ENCODE measurements around the gene H6PD.

The H6PD gene

GRCh38 chr1:9204156-9204720 lies 30.3 kb upstream of the H6PD start:
- no peak for DNase-seq (ENCODE audit: low read depth in 1 of 2, low spot score in 1 of 2)

GRCh38 chr1:9207086-9207485 lies 27.5 kb upstream of the H6PD start:
- no peak for DNase-seq (ENCODE audit: low read depth in 1 of 2, low spot score in 1 of 2)

- DNase-seq (ENCODE audit: low read depth in 1 of 2, low spot score in 1 of 2), result no peak
These were observed 26.9 kb upstream of the H6PD start for GRCh38 chr1:9207715-9208114.

GRCh38 chr1:9211291-9211811 lies 23.2 kb upstream of the H6PD start:
- DNase-seq (ENCODE audit: low read depth in 1 of 2, low spot score in 1 of 2), result no peak

- DNase-seq (ENCODE audit: low read depth in 1 of 2, low spot score in 1 of 2), result no peak
These were observed 21.8 kb upstream of the H6PD start for GRCh38 chr1:9212735-9213134.

- DNase-seq (ENCODE audit: low read depth in 1 of 2, low spot score in 1 of 2), result no peak
These were observed 20.6 kb upstream of the H6PD start for GRCh38 chr1:9213956-9214355.

- DNase-seq (ENCODE audit: low read depth in 1 of 2, low spot score in 1 of 2), result no peak
These were observed 15.7 kb upstream of the H6PD start for GRCh38 chr1:9218917-9219316.

- no peak for DNase-seq (ENCODE audit: low read depth in 1 of 2, low spot score in 1 of 2)
These were observed 11.5 kb upstream of the H6PD start for GRCh38 chr1:9222846-9223625.

GRCh38 chr1:9224664-9225410 lies 9.7 kb upstream of the H6PD start:
- DNase-seq (ENCODE audit: low read depth in 1 of 2, low spot score in 1 of 2), result no peak

- no peak for DNase-seq (ENCODE audit: low read depth in 1 of 2, low spot score in 1 of 2)
These were observed 9.2 kb upstream of the H6PD start for GRCh38 chr1:9225411-9225785.

- no peak for DNase-seq (ENCODE audit: low read depth in 1 of 2, low spot score in 1 of 2)
These were observed 6.0 kb upstream of the H6PD start for GRCh38 chr1:9228609-9229008.

- DNase-seq (ENCODE audit: low read depth in 1 of 2, low spot score in 1 of 2), result no peak
These were observed 5.0 kb upstream of the H6PD start for GRCh38 chr1:9229549-9229948.

GRCh38 chr1:9230869-9231533 lies 3.6 kb upstream of the H6PD start:
- no peak for DNase-seq (ENCODE audit: low read depth in 1 of 2, low spot score in 1 of 2)

GRCh38 chr1:9231648-9232332 lies 2.8 kb upstream of the H6PD start:
- no peak for DNase-seq (ENCODE audit: low read depth in 1 of 2, low spot score in 1 of 2)

- DNase-seq (ENCODE audit: low read depth in 1 of 2, low spot score in 1 of 2), result no peak
These were observed 1.2 kb upstream of the H6PD start for GRCh38 chr1:9233241-9233941.

- DNase-seq (ENCODE audit: low read depth in 1 of 2, low spot score in 1 of 2), result no peak
These were observed 692 bp upstream of the H6PD start for GRCh38 chr1:9233942-9234222.

GRCh38 chr1:9235096-9235459 lies 504 bp downstream of the H6PD start:
- DNase-seq (ENCODE audit: low read depth in 1 of 2, low spot score in 1 of 2), result no peak

GRCh38 chr1:9235560-9235959 lies 986 bp downstream of the H6PD start:
- DNase-seq (ENCODE audit: low read depth in 1 of 2, low spot score in 1 of 2), result no peak

GRCh38 chr1:9238134-9238533 lies 3.6 kb downstream of the H6PD start:
- DNase-seq (ENCODE audit: low read depth in 1 of 2, low spot score in 1 of 2), result no peak

- DNase-seq (ENCODE audit: low read depth in 1 of 2, low spot score in 1 of 2), result no peak
These were observed 4.0 kb downstream of the H6PD start for GRCh38 chr1:9238550-9238949.

Data from activated T-helper 1 cell treated with anti-CD3 and anti-CD28 coated beads, Interleukin-2, amount 50 U/mL, for 16 hours (primary cell).